Measurements from ENCODE around the gene IFI30. TPM values are rescaled to one million over a fixed set of nuclear protein-coding genes. Genes with fewer than 3 reads are reported as not detected.

The IFI30 gene
- total RNA-seq, 1 experiment from 2014 or later: 53.4 TPM

GRCh38 chr19:18144906-18145305 lies 28.7 kb upstream of the IFI30 start:
- Histone ChIP-seq H3K36me3 (replicated peaks; ENCODE audit: control insufficient read depth, insufficient read depth, low read length) (peaks cover 11% of the 10 kb centered on the region), H3K27me3 (ENCODE audit: control insufficient read depth, insufficient read depth, low read length) (no peaks in the 10 kb centered on the region), H3K4me3 (ENCODE audit: insufficient read depth, low read depth, low read length) (no peak overlapping the region)
- DNase-seq: no peak

- Histone ChIP-seq H3K4me3 (ENCODE audit: insufficient read depth, low read depth, low read length) (no peak overlapping the region), H3K27me3 (ENCODE audit: control insufficient read depth, insufficient read depth, low read length) (no peaks in the 10 kb centered on the region), H3K36me3 (replicated peaks; ENCODE audit: control insufficient read depth, insufficient read depth, low read length) (peaks cover 11% of the 10 kb centered on the region)
- DNase-seq: no peak
Observed at GRCh38 chr19:18145391-18145999, 28.1 kb upstream of the IFI30 start.

GRCh38 chr19:18147396-18147795 lies 26.2 kb upstream of the IFI30 start:
- no peaks in the 10 kb centered on the region for H3K27me3 ChIP-seq (ENCODE audit: control insufficient read depth, insufficient read depth, low read length)
- DNase-seq: no peak
- H3K4me3 ChIP-seq (ENCODE audit: insufficient read depth, low read depth, low read length): no peak overlapping the region
- peaks cover 7% of the 10 kb centered on the region for H3K36me3 ChIP-seq (replicated peaks; ENCODE audit: control insufficient read depth, insufficient read depth, low read length)

GRCh38 chr19:18149596-18149975 lies 24.0 kb upstream of the IFI30 start:
- peaks cover 3% of the 10 kb centered on the region for H3K36me3 ChIP-seq (replicated peaks; ENCODE audit: control insufficient read depth, insufficient read depth, low read length)
- no peak for DNase-seq
- H3K27me3 ChIP-seq (ENCODE audit: control insufficient read depth, insufficient read depth, low read length): no peaks in the 10 kb centered on the region
- no peak overlapping the region for H3K4me3 ChIP-seq (ENCODE audit: insufficient read depth, low read depth, low read length)

- DNase-seq: no peak
- no peak overlapping the region for H3K4me3 ChIP-seq (ENCODE audit: insufficient read depth, low read depth, low read length)
- H3K27me3 ChIP-seq (ENCODE audit: control insufficient read depth, insufficient read depth, low read length): no peaks in the 10 kb centered on the region
- H3K36me3 ChIP-seq (replicated peaks; ENCODE audit: control insufficient read depth, insufficient read depth, low read length): no peaks in the 10 kb centered on the region; the same call in 1 of the 2 replicates
Observed at GRCh38 chr19:18150776-18151624, 22.6 kb upstream of the IFI30 start.

- peak overlapping the region; percentile 64 for H3K4me3 ChIP-seq (ENCODE audit: insufficient read depth, low read depth, low read length)
- H3K27me3 ChIP-seq (ENCODE audit: control insufficient read depth, insufficient read depth, low read length): no peaks in the 10 kb centered on the region
- DNase-seq: peak; percentile 99
- peaks cover 4% of the 10 kb centered on the region for H3K36me3 ChIP-seq (replicated peaks; ENCODE audit: control insufficient read depth, insufficient read depth, low read length)
Observed at GRCh38 chr19:18152442-18152816, 21.2 kb upstream of the IFI30 start.

- Histone ChIP-seq H3K27me3 (ENCODE audit: control insufficient read depth, insufficient read depth, low read length) (no peaks in the 10 kb centered on the region), H3K36me3 (replicated peaks; ENCODE audit: control insufficient read depth, insufficient read depth, low read length) (peaks cover 4% of the 10 kb centered on the region), H3K4me3 (ENCODE audit: insufficient read depth, low read depth, low read length) (peak within 1 kb of the TSS; percentile 85)
- DNase-seq: peak; percentile 100
Observed at GRCh38 chr19:18152817-18153555, 20.6 kb upstream of the IFI30 start, which contains the start of gene PIK3R2. PIK3R2 (plus strand) TSS chr19:18153163; CDS start chr19:18155880, 2,717 bp downstream.

GRCh38 chr19:18153556-18154134 lies 20.0 kb upstream of the IFI30 start:
- peak; percentile 82 for DNase-seq
- Histone ChIP-seq H3K36me3 (replicated peaks; ENCODE audit: control insufficient read depth, insufficient read depth, low read length) (peaks cover 4% of the 10 kb centered on the region), H3K4me3 (ENCODE audit: insufficient read depth, low read depth, low read length) (peak overlapping the region; percentile 85), H3K27me3 (ENCODE audit: control insufficient read depth, insufficient read depth, low read length) (no peaks in the 10 kb centered on the region)

GRCh38 chr19:18155095-18156087 lies 18.2 kb upstream of the IFI30 start:
- peaks cover 4% of the 10 kb centered on the region for H3K36me3 ChIP-seq (replicated peaks; ENCODE audit: control insufficient read depth, insufficient read depth, low read length)
- no peaks in the 10 kb centered on the region for H3K27me3 ChIP-seq (ENCODE audit: control insufficient read depth, insufficient read depth, low read length)
- DNase-seq: no peak
- no peak overlapping the region for H3K4me3 ChIP-seq (ENCODE audit: insufficient read depth, low read depth, low read length)

- H3K27me3 ChIP-seq (ENCODE audit: control insufficient read depth, insufficient read depth, low read length): no peaks in the 10 kb centered on the region
- no peak overlapping the region for H3K4me3 ChIP-seq (ENCODE audit: insufficient read depth, low read depth, low read length)
- H3K36me3 ChIP-seq (replicated peaks; ENCODE audit: control insufficient read depth, insufficient read depth, low read length): peaks cover 4% of the 10 kb centered on the region
- DNase-seq: no peak
Observed at GRCh38 chr19:18156268-18156667, 17.3 kb upstream of the IFI30 start.

- Histone ChIP-seq H3K4me3 (ENCODE audit: insufficient read depth, low read depth, low read length) (no peak overlapping the region), H3K36me3 (replicated peaks; ENCODE audit: control insufficient read depth, insufficient read depth, low read length) (peaks cover 4% of the 10 kb centered on the region), H3K27me3 (ENCODE audit: control insufficient read depth, insufficient read depth, low read length) (no peaks in the 10 kb centered on the region)
- DNase-seq: peak; percentile 76
Observed at GRCh38 chr19:18156841-18157464, 16.7 kb upstream of the IFI30 start.

- Histone ChIP-seq H3K27me3 (ENCODE audit: control insufficient read depth, insufficient read depth, low read length) (no peaks in the 10 kb centered on the region), H3K36me3 (replicated peaks; ENCODE audit: control insufficient read depth, insufficient read depth, low read length) (peaks cover 5% of the 10 kb centered on the region), H3K4me3 (ENCODE audit: insufficient read depth, low read depth, low read length) (no peak overlapping the region)
- DNase-seq: peak; percentile 93
Observed at GRCh38 chr19:18157465-18158063, 16.0 kb upstream of the IFI30 start.

- DNase-seq: no peak
- H3K4me3 ChIP-seq (ENCODE audit: insufficient read depth, low read depth, low read length): no peak overlapping the region
- peaks cover 12% of the 10 kb centered on the region for H3K36me3 ChIP-seq (replicated peaks; ENCODE audit: control insufficient read depth, insufficient read depth, low read length)
- H3K27me3 ChIP-seq (ENCODE audit: control insufficient read depth, insufficient read depth, low read length): no peaks in the 10 kb centered on the region
Observed at GRCh38 chr19:18158467-18158866, 15.1 kb upstream of the IFI30 start.
